ENCODE data around the gene C2CD4C.
"Not testable (repeated sequence)": the region's sequence is repeated elsewhere in the genome, so short reads cannot be mapped to it uniquely, and the experiment has no call there.

C2CD4C gene

DNA sequence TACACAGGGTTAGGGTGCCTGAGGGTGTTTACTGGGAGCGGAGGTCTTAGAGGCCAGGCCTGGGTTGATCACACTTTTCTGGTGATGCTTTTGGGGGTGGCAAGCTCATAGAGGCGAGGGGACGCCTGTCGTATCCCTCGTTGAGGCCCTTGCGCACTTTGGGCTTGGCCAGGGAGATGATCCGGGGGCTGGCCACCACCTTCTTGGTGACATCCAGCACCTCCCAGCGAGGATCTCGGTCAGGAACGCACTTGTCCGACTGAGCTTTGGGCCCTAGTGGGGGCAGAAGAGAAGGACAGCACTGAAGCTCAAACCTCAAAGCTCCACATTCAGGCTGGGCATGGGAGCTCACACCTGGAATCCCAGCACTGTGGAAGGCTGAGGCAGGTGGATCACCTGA, 46.8 kb downstream of the C2CD4C start:
- no peak for DNase-seq

- DNase-seq, result no peak
Measured at GRCh38 chr19:359653-359925, 49.4 kb downstream of the C2CD4C start.

DNA sequence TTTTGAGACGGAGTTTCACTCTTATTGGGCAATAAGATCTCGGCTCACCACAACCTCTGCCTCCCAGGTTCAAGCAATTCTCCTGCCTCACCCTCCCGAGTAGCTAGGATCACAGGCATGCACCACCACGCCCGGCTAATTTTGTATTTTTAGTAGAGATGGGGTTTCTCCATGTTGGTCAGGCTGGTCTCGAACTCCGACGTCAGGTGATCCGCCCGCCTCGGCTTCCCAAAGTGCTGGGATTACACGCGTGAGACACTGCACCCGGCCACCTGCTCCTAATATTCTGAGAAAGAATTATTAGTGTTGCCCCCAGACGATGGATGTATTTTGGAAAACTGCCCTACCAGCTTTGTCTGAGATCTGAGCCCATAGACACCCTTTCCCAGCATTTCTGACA, 53.4 kb downstream of the C2CD4C start:
- DNase-seq, result not testable (repeated sequence)

Data from CD4-positive, alpha-beta T cell treated with Interferon alpha-2 for 1 hour (primary cell).